Aorta (tissue), 5 donors: ENCODE measurements around the gene VPS33B. TPM values are rescaled to one million over a fixed set of nuclear protein-coding genes. Genes with fewer than 3 reads are reported as not detected.

Experiments used
- ATAC-seq: fragments of 200-7000 bp; cut with Tn5 transposase; one replicate; pipeline ENCODE4 v1.9.1; 2022; ENCODE audit warnings: moderate library complexity; ENCODE audit not compliant: low FRiP score
- DNase-seq, 2 donors: peaks; one replicate each; pipeline ENCODE4 v3.0.0-alpha.2; 2020
- H3K27ac ChIP-seq, 2 donors: one replicate each; pipeline ENCODE4 v1.5.1; 2013; ENCODE audit warnings: low read length in 2 of 2, mild to moderate bottlenecking in 2 of 2, moderate library complexity in 2 of 2, control low read depth in 1 of 2, inconsistent platforms in 1 of 2, low read depth in 1 of 2
- H3K27me3 ChIP-seq, 2 donors: one replicate each; pipeline ENCODE4 v1.6.1; 2013; ENCODE audit warnings: control low read depth in 1 of 2, low read length in 1 of 2, mild to moderate bottlenecking in 1 of 2, moderate library complexity in 1 of 2; ENCODE audit not compliant: insufficient read depth in 2 of 2, control insufficient read depth in 1 of 2
- H3K36me3 ChIP-seq, 2 donors: one replicate each; pipeline ENCODE4 v1.6.1; 2013; ENCODE audit warnings: control low read depth in 1 of 2, low read length in 1 of 2, mild to moderate bottlenecking in 1 of 2; ENCODE audit not compliant: insufficient read depth in 2 of 2, control insufficient read depth in 1 of 2
- H3K4me1 ChIP-seq, 2 donors: one replicate each; pipeline ENCODE4 v1.6.1; 2013; ENCODE audit warnings: low read length in 2 of 2, control low read depth in 1 of 2, mild to moderate bottlenecking in 1 of 2, moderate library complexity in 1 of 2; ENCODE audit not compliant: insufficient read depth in 2 of 2, control insufficient read depth in 1 of 2
- H3K4me3 ChIP-seq, 2 donors: one replicate each; pipeline ENCODE4 v1.5.1; 2013; ENCODE audit warnings: low read length in 2 of 2, control low read depth in 1 of 2, mild to moderate bottlenecking in 1 of 2
- H3K9me3 ChIP-seq: one replicate; pipeline ENCODE4 v1.6.1; 2013; ENCODE audit warnings: mild to moderate bottlenecking, low read length; ENCODE audit not compliant: control insufficient read depth
- WGBS, 2 donors: extraction: QIAGEN DNeasy Blood & Tissue Kit; methylation state at CpG; one replicate each; pipeline ENCODE4 v1.1.7; 2013; 5-methylcytosine and 5-hydroxymethylcytosine counted together
- intact Hi-C, 2 donors: fragments of 100-400 bp; cut with DNase I; formaldehyde crosslinking; loops; one replicate each; pipeline versions ENCODE4 v1.14.2 to v1.15.0; 2022
- polyA plus RNA-seq, 2 donors: library from polyadenylated mRNA; stranded (reverse); fragments of 200-250 nt; gene quantifications; one replicate each; pipeline ENCODE4 v1.2.3, GENCODE V29; 2013
- total RNA-seq, 2 donors: library from RNA; stranded (reverse); fragmentation: NEBNext Ultra II Directional; extraction: Animal tissue kit (Norgen Biotek cat#: 25700); gene quantifications; one replicate each; pipeline ENCODE4 v1.2.1, GENCODE V29; 2021
- donor health status: healthy with polysubstance abuse.
- donor health status: Bipolar disorder and iron deficiency.
- donor health status: DM: no; HTN: no; CAD: no.
- donor health status: DM: no; HTN: no; CAD: no.
- donor health status: DM: yes; HTN: yes; CAD: no.

The VPS33B gene
- total and polyA plus RNA-seq, 4 donors = 4.8 to 14.8 (median 13.8) TPM

DNA sequence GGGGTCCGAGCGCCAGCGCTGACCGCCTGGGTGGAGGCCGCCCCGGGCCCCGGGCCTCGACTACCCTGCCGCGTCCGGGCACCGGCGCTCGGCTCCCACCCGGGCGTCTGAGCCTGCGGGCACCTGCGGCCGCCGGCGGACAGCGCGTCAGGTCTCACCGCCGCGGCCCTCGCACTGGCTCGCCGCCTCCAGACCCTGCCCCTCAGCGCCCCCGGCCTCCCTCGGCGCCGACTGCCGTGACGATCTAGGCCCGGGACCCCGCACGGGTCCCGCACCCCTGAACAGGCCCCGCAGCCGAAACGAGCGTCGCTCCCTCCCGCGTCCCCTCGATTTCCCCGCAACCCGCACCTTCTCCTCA, 28.4 kb downstream of the VPS33B start:
- no peak for DNase-seq
- Histone ChIP-seq H3K4me3 (peak overlapping the region; percentile 50 to 63), H3K27me3 (no peaks in the 10 kb centered on the region), H3K36me3 (peaks cover 0 to 7% of the 10 kb centered on the region in 2 donors), H3K4me1 (no peaks in the 10 kb centered on the region), H3K27ac (peak overlapping the region; percentile 36 to 62), H3K9me3 (no peaks in the 10 kb centered on the region)
- intact Hi-C loops = loop anchor here (2.0 to 5.0 kb wide), 2 partner anchors 37 kb away; no protein-coding TSS in a partner anchor
- ATAC-seq = peak; percentile 60
- 0 to 1% methylated on average over 25 to 50 of the region's 50 CpGs for WGBS, 2 donors

DNA sequence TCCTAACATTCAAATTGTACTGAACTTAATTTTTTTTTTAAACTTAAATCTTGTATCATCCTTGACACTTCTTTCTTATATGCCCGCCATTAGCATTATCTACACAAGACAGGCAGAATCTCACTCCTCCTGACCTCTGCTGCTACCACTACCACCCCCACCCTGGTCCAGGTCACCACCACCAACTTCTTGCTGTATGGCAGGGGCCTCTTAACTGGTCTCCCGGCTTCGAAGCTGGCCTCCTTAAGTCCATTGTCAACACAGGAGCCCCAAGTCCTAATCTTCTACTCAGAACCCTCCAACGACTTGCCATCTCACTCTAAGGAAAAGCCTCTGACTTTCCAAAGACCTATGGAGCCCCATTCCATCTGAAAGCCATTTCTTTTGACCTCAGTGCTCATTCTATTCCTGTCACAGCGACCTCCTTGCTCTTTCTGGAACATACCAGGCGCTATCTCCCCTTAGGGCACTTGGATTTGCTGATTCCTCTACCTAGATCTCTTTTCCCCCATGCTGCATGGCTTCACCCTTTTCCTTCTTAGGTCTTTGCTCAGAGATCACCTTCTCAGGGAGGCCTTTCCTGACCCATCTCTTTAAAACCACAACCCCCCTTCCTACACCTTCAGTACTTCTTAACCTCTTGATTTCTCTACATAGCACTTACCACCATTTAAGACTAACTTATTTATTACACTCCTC, 30.7 kb downstream of the VPS33B start:
- 87% methylated on average over 6 of the region's 6 CpGs for WGBS, 2 donors
- DNase-seq = no peak
- Histone ChIP-seq H3K27me3 (no peaks in the 10 kb centered on the region), H3K4me3 (no peak overlapping the region), H3K36me3 (no peaks in the 10 kb centered on the region), H3K4me1 (no peaks in the 10 kb centered on the region), H3K9me3 (no peaks in the 10 kb centered on the region), H3K27ac (no peak overlapping the region)
- ATAC-seq = no peak
- intact Hi-C loops = loop anchor here in 1 of 2 donors (5.0 kb wide), 1 partner anchor 34 kb away; no protein-coding TSS in a partner anchor

DNA sequence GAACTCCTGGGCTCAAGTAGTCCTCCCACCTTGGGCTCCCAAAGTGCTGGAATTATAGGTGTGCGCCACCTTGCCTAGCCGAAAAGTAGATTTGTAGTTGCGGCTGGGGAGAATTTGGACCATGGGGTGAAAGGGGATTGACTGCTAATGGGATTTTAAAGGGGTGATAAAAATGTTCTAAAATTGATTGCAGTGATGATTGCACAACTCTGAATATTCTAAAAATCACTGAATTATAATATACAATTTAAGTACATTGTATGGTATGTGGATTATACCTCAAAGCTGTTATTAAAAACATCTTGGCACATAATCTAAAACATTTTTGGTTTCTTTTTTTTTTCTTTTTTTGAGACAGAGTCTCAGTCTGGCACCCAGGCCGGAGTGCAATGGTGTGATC, 31.9 kb downstream of the VPS33B start:
- intact Hi-C loops = loop anchor here in 1 of 2 donors (5.0 kb wide), 1 partner anchor 33 kb away; no protein-coding TSS in a partner anchor

DNA sequence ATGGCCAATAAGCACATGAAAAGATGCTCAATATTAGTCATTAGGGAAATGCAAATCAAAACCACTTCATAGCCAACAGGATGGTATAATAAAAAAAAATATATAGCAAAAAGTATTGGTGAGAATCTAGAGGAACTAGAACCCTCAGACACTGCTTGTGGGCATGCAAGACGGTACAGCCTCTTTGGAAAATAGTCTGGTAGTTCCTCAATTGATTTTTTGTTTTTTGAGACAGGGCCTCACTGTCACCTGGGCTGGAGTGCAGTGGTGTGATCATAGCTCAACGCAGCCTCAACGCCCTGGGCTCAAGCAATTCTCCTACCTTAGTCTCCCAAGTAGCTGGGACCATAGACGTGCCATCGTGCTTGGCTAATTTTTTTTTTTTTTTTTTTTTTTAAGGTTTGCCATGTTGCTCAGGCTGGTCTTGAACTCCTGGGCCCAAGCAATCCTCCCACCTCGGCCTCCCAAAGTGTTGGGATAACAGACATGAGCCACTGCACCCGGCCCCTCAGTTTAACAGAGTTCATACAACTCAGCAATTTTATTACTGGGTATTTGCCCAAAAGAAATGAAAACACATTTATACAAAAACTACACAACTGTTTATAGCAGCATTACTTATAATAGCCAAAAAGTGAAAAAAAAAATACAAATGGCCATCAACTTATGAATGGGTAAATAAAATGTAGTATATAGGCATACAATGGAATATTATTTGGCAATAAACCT, 33.2 kb downstream of the VPS33B start:
- H3K4me3 ChIP-seq = no peak overlapping the region
- no peak for ATAC-seq
- no peaks in the 10 kb centered on the region for H3K9me3 ChIP-seq
- no peaks in the 10 kb centered on the region for H3K27me3 ChIP-seq
- peaks cover 0 to 1% of the 10 kb centered on the region in 2 donors for H3K36me3 ChIP-seq
- intact Hi-C loops = no loop called here
- DNase-seq = no peak
- no peak overlapping the region for H3K27ac ChIP-seq
- whole genome bisulfite sequencing, 2 donors = 90 to 96% methylated on average over 7 of the region's 7 CpGs
- H3K4me1 ChIP-seq = no peaks in the 10 kb centered on the region

More for the DNA sequence above, 31.9 kb downstream of the VPS33B start:
- no peak overlapping the region for H3K27ac ChIP-seq
- no peak for DNase-seq
- H3K4me3 ChIP-seq = no peak overlapping the region
- no peaks in the 10 kb centered on the region for H3K9me3 ChIP-seq
- no peaks in the 10 kb centered on the region for H3K36me3 ChIP-seq
- 95 to 97% methylated on average over 4 of the region's 4 CpGs for WGBS, 2 donors
- H3K4me1 ChIP-seq = no peaks in the 10 kb centered on the region
- H3K27me3 ChIP-seq = no peaks in the 10 kb centered on the region
- no peak for ATAC-seq

DNA sequence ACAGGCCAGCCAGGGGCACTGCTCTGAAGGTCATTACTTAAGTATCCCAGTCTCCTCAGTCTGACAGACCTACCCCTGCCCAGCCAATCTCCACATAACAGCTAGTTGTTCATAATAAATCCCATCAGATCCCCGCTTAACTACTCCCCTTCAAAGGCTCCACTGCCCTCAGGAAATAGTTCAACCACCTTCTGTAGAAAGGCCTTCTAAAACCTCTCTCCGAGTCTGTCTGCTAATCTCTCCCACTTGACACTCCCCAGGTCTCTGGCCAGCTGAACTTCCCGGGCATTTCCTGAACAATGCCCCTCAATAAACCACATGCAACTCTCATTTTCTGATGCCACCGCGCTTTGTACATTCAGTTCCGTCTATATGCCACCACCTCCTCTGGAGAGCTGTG, 34.1 kb downstream of the VPS33B start:
- H3K27me3 ChIP-seq = no peaks in the 10 kb centered on the region
- DNase-seq (no peak), ATAC-seq (no peak)
- no peak overlapping the region for H3K27ac ChIP-seq
- H3K9me3 ChIP-seq = no peaks in the 10 kb centered on the region
- no peaks in the 10 kb centered on the region for H3K4me1 ChIP-seq
- no peak overlapping the region for H3K4me3 ChIP-seq
- peaks cover 0 to 5% of the 10 kb centered on the region in 2 donors for H3K36me3 ChIP-seq
- 48 to 56% methylated on average over 6 of the region's 6 CpGs for WGBS, 2 donors
- intact Hi-C loops = no loop called here

DNA sequence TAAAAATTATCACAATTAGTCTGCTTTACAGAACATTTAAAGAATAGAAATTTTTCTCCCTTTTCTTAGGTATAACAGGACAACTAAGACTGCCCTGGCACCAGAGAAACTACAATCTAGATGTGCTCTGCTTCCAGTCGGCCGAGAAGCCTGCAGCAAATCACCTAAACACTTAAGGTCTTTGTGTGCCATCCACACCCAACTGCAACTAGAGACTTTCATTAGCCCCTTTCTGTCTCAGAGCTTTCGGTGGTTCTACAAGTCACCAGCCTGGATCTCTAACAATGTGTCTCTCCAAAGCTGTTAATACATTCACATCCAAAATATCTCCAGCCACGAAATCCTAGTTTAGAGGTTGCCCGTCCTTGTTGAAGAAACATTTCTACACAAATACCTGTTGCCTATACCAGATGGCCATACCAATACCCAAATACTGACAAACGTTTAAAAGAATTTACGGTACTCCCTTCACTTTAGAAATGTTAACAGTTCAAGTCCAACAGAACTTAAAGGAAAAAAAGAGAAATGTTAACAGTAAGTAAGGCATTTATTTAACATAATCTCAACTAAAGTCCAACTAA, 34.7 kb downstream of the VPS33B start:
- H3K9me3 ChIP-seq = no peaks in the 10 kb centered on the region
- WGBS, 2 donors = 21 to 29% methylated on average over 7 of the region's 7 CpGs
- no peaks in the 10 kb centered on the region for H3K4me1 ChIP-seq
- intact Hi-C loops = no loop called here
- no peak for ATAC-seq
- no peak overlapping the region for H3K4me3 ChIP-seq
- H3K27ac ChIP-seq = no peak overlapping the region
- no peaks in the 10 kb centered on the region for H3K27me3 ChIP-seq
- no peak for DNase-seq
- peaks cover 0 to 6% of the 10 kb centered on the region in 2 donors for H3K36me3 ChIP-seq

DNA sequence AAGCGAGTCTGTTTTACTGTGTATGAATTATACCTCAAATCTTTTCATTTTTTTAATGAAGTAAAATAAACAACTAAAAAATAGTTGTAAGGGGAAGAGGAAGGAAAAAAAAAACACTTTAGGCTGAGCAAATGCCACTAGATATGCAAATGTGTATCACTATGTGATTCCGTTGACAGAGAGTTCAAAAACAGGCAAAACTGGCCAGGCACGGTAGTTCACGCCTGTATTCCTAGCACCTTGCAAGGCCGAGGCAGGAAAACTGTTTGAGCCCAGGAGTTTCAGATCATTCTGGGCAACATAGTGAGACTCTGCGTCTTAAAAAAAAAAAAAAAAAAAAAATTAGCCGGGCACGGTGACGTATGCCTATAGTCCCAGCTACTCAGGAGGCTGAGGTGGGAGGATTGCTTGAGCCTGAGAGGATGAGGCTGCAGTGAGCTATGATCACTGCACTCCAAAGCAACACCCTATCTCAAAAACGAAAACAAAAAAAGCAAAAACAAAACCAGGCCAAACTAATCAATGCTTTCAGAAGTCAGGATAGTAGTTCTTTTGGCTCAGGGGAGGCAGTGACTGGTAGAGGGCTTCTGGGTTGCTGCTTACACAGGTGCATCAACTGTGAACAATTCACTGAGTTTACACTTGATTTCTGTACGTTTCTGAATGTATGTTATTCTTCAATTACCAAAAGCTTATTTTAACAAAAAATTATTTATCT, 35.4 kb downstream of the VPS33B start:
- no peaks in the 10 kb centered on the region for H3K4me1 ChIP-seq
- H3K4me3 ChIP-seq = no peak overlapping the region
- H3K27me3 ChIP-seq = no peaks in the 10 kb centered on the region
- H3K27ac ChIP-seq = no peak overlapping the region
- peaks cover 0 to 6% of the 10 kb centered on the region in 2 donors for H3K36me3 ChIP-seq
- WGBS, 2 donors = 81 to 83% methylated on average over 11 of the region's 11 CpGs
- no peak for ATAC-seq
- no peaks in the 10 kb centered on the region for H3K9me3 ChIP-seq
- intact Hi-C loops = no loop called here
- no peak for DNase-seq

DNA sequence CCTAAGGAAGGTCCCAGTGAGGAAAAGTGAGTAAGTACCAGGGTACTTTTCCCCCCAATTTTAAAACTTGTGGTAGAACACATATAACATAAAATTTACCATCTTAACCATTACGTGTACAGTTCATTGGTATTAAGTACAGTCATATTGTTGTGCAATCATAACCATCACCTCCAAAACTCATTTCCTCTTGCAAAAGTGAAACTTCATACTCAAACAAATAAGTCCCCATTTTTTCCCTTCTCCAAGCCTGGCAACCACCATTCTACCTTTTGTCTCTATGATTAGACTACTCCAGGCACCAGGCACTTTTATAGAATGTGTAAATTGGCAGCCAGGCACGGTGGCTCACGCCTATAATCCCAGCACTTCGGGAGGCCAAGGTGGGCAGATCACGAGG, 40.3 kb downstream of the VPS33B start:
- Histone ChIP-seq H3K4me1 (no peaks in the 10 kb centered on the region), H3K27ac (no peak overlapping the region), H3K27me3 (no peaks in the 10 kb centered on the region), H3K4me3 (no peak overlapping the region), H3K9me3 (no peaks in the 10 kb centered on the region), H3K36me3 (peaks cover 0 to 10% of the 10 kb centered on the region in 2 donors)
- DNase-seq = no peak
- intact Hi-C loops = no loop called here
- no peak for ATAC-seq
- WGBS, 2 donors = 95 to 97% methylated on average over 5 of the region's 5 CpGs
